ENCODE results near the gene GALNT10.

The GALNT10 gene

GRCh38 chr5:154268073-154268472, 77.5 kb downstream of the GALNT10 start:
- no peak for DNase-seq

- no peak for DNase-seq
Observed at GRCh38 chr5:154269414-154269813, 78.9 kb downstream of the GALNT10 start.

GRCh38 chr5:154271466-154271865, 80.9 kb downstream of the GALNT10 start:
- DNase-seq, result no peak

- no peak for DNase-seq
Observed at GRCh38 chr5:154271936-154272514, 81.5 kb downstream of the GALNT10 start.

- peak; percentile 39 for DNase-seq
Observed at GRCh38 chr5:154273028-154273617, 82.6 kb downstream of the GALNT10 start.

- DNase-seq, result no peak
Observed at GRCh38 chr5:154273963-154274827, 83.7 kb downstream of the GALNT10 start.

GRCh38 chr5:154274828-154275185, 84.3 kb downstream of the GALNT10 start:
- peak; percentile 58 for DNase-seq

- DNase-seq, result no peak
Observed at GRCh38 chr5:154275566-154275965, 85.0 kb downstream of the GALNT10 start.

- DNase-seq, result no peak
Observed at GRCh38 chr5:154276261-154276972, 85.9 kb downstream of the GALNT10 start.

- DNase-seq, result peak; percentile 90
Observed at GRCh38 chr5:154276973-154277331, 86.4 kb downstream of the GALNT10 start.

- DNase-seq, result no peak
Observed at GRCh38 chr5:154277499-154277898, 87.0 kb downstream of the GALNT10 start.

- DNase-seq, result peak; percentile 72
Observed at GRCh38 chr5:154278186-154278585, 87.7 kb downstream of the GALNT10 start.

GRCh38 chr5:154278908-154279307, 88.4 kb downstream of the GALNT10 start:
- peak; percentile 46 for DNase-seq

- no peak for DNase-seq
Observed at GRCh38 chr5:154284433-154284832, 93.9 kb downstream of the GALNT10 start.

GRCh38 chr5:154285661-154286408, 95.3 kb downstream of the GALNT10 start:
- peak; percentile 83 for DNase-seq

GRCh38 chr5:154286557-154286956, 96.0 kb downstream of the GALNT10 start:
- no peak for DNase-seq

GRCh38 chr5:154287136-154287535, 96.6 kb downstream of the GALNT10 start:
- peak; percentile 90 for DNase-seq

GRCh38 chr5:154288145-154288544, 97.6 kb downstream of the GALNT10 start:
- DNase-seq, result peak; percentile 77

GRCh38 chr5:154291917-154292316, 101.4 kb downstream of the GALNT10 start:
- DNase-seq, result no peak

- no peak for DNase-seq
Observed at GRCh38 chr5:154293219-154293618, 102.7 kb downstream of the GALNT10 start.

- DNase-seq, result no peak
Observed at GRCh38 chr5:154295551-154295950, 105.0 kb downstream of the GALNT10 start.

- DNase-seq, result no peak
Observed at GRCh38 chr5:154296525-154297159, 106.1 kb downstream of the GALNT10 start.
